ENCODE measurements around the gene SATB2. TPM values are rescaled to one million over a fixed set of nuclear protein-coding genes. Genes with fewer than 3 reads are reported as not detected.

Gene SATB2
- total RNA-seq, 1 experiment from 2014 or later = 3.0 TPM

DNA sequence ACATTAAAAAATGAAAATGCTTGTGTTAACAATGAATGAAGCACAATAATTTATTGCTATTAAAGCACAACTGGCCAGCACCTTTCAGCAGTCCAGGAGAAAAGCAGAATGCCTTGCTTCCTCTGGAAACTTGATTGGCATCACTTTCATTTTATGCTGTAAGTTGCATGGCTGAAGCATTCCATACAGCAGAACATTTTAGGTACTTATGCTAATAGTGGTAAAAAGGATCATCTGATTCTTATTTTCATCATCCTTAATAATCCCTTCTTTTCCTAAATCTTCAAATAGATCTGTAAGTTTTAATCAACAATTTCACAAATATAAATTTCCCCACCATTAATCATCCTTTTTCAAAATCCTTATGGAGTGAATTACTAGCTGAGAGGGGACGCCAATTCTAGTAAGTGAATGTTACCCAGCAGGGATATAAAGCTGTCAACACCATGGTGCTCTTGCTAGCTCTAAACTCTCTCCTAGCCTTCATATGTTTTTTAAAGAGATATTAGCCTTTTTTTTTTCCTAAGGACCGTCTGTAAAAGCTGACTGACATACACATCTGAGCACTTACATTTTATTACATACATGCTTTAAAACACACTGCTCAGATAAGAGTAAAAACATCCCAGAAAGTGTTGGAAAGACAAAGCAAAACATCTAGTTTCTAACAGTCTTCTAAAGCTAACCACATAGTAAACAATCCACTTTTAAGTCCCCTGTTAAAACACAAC is 5.3 kb downstream of the SATB2 start:
- intact Hi-C loops (cut with micrococcal nuclease) = no loop called here
- Histone ChIP-seq H3K79me2 (ENCODE audit: low read length) (no peaks in the 10 kb centered on the region), H3K27ac (ENCODE audit: low read length) (no peak overlapping the region), H3K4me1 (ENCODE audit: insufficient read depth, low read length) (peaks cover 4% of the 10 kb centered on the region), H3K4me2 (ENCODE audit: low read length) (no peak overlapping the region), H3K36me3 (ENCODE audit: low read depth, low read length) (no peaks in the 10 kb centered on the region), H3K9ac (ENCODE audit: low read length) (no peak overlapping the region), H4K20me1 (ENCODE audit: low read length) (no peaks in the 10 kb centered on the region), H3K27me3 (ENCODE audit: low read length) (no peaks in the 10 kb centered on the region), H2AFZ (ENCODE audit: low read length) (no peak overlapping the region), H3K9me2 (replicated peaks; ENCODE audit: low read length) (no peaks in the 10 kb centered on the region), H3F3A (ENCODE audit: low read length, unreplicated experiment) (no peaks in the 10 kb centered on the region), H3K9me3 (ENCODE audit: low read length) (no peaks in the 10 kb centered on the region), H3K4me3 (ENCODE audit: low read length) (no peak overlapping the region)
- no peak for DNase-seq
- POLR2A ChIA-PET (ENCODE audit: unreplicated experiment) = no interaction called here
- no peak for TF ChIP-seq EZH2phosphoT487 (IDR thresholded peaks at IDR 0.05; ENCODE audit: borderline replicate concordance, low read length)
- TF ChIP-seq, protein P1, sequence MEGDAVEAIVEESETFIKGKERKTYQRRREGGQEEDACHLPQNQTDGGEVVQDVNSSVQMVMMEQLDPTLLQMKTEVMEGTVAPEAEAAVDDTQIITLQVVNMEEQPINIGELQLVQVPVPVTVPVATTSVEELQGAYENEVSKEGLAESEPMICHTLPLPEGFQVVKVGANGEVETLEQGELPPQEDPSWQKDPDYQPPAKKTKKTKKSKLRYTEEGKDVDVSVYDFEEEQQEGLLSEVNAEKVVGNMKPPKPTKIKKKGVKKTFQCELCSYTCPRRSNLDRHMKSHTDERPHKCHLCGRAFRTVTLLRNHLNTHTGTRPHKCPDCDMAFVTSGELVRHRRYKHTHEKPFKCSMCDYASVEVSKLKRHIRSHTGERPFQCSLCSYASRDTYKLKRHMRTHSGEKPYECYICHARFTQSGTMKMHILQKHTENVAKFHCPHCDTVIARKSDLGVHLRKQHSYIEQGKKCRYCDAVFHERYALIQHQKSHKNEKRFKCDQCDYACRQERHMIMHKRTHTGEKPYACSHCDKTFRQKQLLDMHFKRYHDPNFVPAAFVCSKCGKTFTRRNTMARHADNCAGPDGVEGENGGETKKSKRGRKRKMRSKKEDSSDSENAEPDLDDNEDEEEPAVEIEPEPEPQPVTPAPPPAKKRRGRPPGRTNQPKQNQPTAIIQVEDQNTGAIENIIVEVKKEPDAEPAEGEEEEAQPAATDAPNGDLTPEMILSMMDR (conservative IDR thresholded peaks at IDR 0.05; ENCODE audit: low read depth, low read length) = no peak
- no peak for TF ChIP-seq EZH2 (IDR thresholded peaks at IDR 0.05; ENCODE audit: low read length, unreplicated experiment)
- BruUV-seq (replicated peaks) = no TSS peak
- CTCF ChIA-PET = no interaction called here
- no peak for ATAC-seq

DNA sequence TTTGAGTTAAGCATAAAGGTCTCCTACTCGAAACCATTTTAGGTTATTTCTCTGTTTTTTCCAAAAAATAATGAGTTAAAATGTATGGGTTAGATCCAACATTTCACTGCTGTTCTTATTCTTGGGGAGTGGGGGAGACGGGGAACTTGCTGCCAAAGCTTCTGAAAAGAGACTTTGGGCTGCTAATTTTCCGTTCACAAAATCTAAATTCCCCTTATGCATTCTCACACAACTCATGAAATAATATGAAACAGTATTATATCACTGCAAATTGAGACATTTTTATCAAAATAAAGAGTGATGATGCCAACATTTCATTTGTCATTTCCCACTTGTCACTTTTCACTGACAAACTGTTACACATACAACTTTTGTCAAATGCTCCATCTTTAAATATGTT is 7.8 kb downstream of the SATB2 start:
- ATAC-seq = no peak
- no peak for TF ChIP-seq EZH2phosphoT487 (IDR thresholded peaks at IDR 0.05; ENCODE audit: borderline replicate concordance, low read length)
- TF ChIP-seq, protein P1 (conservative IDR thresholded peaks at IDR 0.05; ENCODE audit: low read depth, low read length) = no peak
- TF ChIP-seq EZH2 (IDR thresholded peaks at IDR 0.05; ENCODE audit: low read length, unreplicated experiment) = no peak
- H3K9me3 ChIP-seq (ENCODE audit: low read length) = no peaks in the 10 kb centered on the region
- no peaks in the 10 kb centered on the region for H3K27me3 ChIP-seq (ENCODE audit: low read length)
- BruUV-seq (replicated peaks) = no TSS peak
- H3K79me2 ChIP-seq (ENCODE audit: low read length) = no peaks in the 10 kb centered on the region
- H3K36me3 ChIP-seq (ENCODE audit: low read depth, low read length) = no peaks in the 10 kb centered on the region
- H3K27ac ChIP-seq (ENCODE audit: low read length) = no peak overlapping the region
- intact Hi-C loops (cut with micrococcal nuclease) = no loop called here
- DNase-seq = no peak
- no peak overlapping the region for H3K9ac ChIP-seq (ENCODE audit: low read length)
- no peaks in the 10 kb centered on the region for H4K20me1 ChIP-seq (ENCODE audit: low read length)
- ChIA-PET POLR2A (ENCODE audit: unreplicated experiment) (no interaction called here), CTCF (no interaction called here)
- H2AFZ ChIP-seq (ENCODE audit: low read length) = no peak overlapping the region
- no peaks in the 10 kb centered on the region for H3K9me2 ChIP-seq (replicated peaks; ENCODE audit: low read length)
- H3K4me2 ChIP-seq (ENCODE audit: low read length) = no peak overlapping the region
- H3K4me1 ChIP-seq (ENCODE audit: insufficient read depth, low read length) = no peaks in the 10 kb centered on the region
- no peak overlapping the region for H3K4me3 ChIP-seq (ENCODE audit: low read length)
- H3F3A ChIP-seq (ENCODE audit: low read length, unreplicated experiment) = no peaks in the 10 kb centered on the region

GRCh38 chr2:199449455-199449854 is 8.3 kb downstream of the SATB2 start:
- H3K36me3 ChIP-seq (ENCODE audit: low read depth, low read length) = no peaks in the 10 kb centered on the region
- H3K27me3 ChIP-seq (ENCODE audit: low read length) = no peaks in the 10 kb centered on the region
- no peak for DNase-seq
- no peaks in the 10 kb centered on the region for H3K9me2 ChIP-seq (replicated peaks; ENCODE audit: low read length)
- ChIA-PET CTCF (no interaction called here), POLR2A (ENCODE audit: unreplicated experiment) (interaction anchor here (0.7 kb wide), 1 partner anchor 782 kb away, joined by 3 read pairs; no protein-coding TSS in a partner anchor)
- no peak overlapping the region for H3K4me3 ChIP-seq (ENCODE audit: low read length)
- H3K9me3 ChIP-seq (ENCODE audit: low read length) = no peaks in the 10 kb centered on the region
- TF ChIP-seq, protein P1 (conservative IDR thresholded peaks at IDR 0.05; ENCODE audit: low read depth, low read length) = no peak
- TF ChIP-seq EZH2 (IDR thresholded peaks at IDR 0.05; ENCODE audit: low read length, unreplicated experiment) (no peak), EZH2phosphoT487 (IDR thresholded peaks at IDR 0.05; ENCODE audit: borderline replicate concordance, low read length) (no peak)
- intact Hi-C loops (cut with micrococcal nuclease) = no loop called here
- H3K9ac ChIP-seq (ENCODE audit: low read length) = no peak overlapping the region
- no peak for ATAC-seq
- H2AFZ ChIP-seq (ENCODE audit: low read length) = no peak overlapping the region
- no TSS peak for BruUV-seq (replicated peaks)
- H3K4me1 ChIP-seq (ENCODE audit: insufficient read depth, low read length) = no peaks in the 10 kb centered on the region
- H3K4me2 ChIP-seq (ENCODE audit: low read length) = no peak overlapping the region
- H3F3A ChIP-seq (ENCODE audit: low read length, unreplicated experiment) = no peaks in the 10 kb centered on the region
- H3K79me2 ChIP-seq (ENCODE audit: low read length) = no peaks in the 10 kb centered on the region
- no peaks in the 10 kb centered on the region for H4K20me1 ChIP-seq (ENCODE audit: low read length)
- no peak overlapping the region for H3K27ac ChIP-seq (ENCODE audit: low read length)
